ENCODE results near the gene LPIN3.

Gene LPIN3

GRCh38 chr20:41369673-41370072, 29.1 kb downstream of the LPIN3 start:
- DNase-seq = no peak

GRCh38 chr20:41370176-41370575, 29.6 kb downstream of the LPIN3 start:
- no peak for DNase-seq

GRCh38 chr20:41371371-41371770, 30.8 kb downstream of the LPIN3 start:
- no peak for DNase-seq

- DNase-seq = no peak
Measured at GRCh38 chr20:41373251-41373783, 32.7 kb downstream of the LPIN3 start.

- DNase-seq = no peak
Measured at GRCh38 chr20:41373931-41374920, 33.6 kb downstream of the LPIN3 start.

- no peak for DNase-seq
Measured at GRCh38 chr20:41375846-41376245, 35.2 kb downstream of the LPIN3 start.

GRCh38 chr20:41376349-41376748, 35.7 kb downstream of the LPIN3 start:
- DNase-seq = no peak

- DNase-seq = no peak
Measured at GRCh38 chr20:41377275-41377674, 36.7 kb downstream of the LPIN3 start.

GRCh38 chr20:41379551-41379950, 38.9 kb downstream of the LPIN3 start:
- DNase-seq = no peak

GRCh38 chr20:41380551-41381193, 40.1 kb downstream of the LPIN3 start:
- no peak for DNase-seq

GRCh38 chr20:41382791-41383305, 42.2 kb downstream of the LPIN3 start:
- no peak for DNase-seq

GRCh38 chr20:41386502-41387427, 46.1 kb downstream of the LPIN3 start:
- no peak for DNase-seq

- no peak for DNase-seq
Measured at GRCh38 chr20:41387444-41387851, 46.8 kb downstream of the LPIN3 start.

- DNase-seq = no peak
Measured at GRCh38 chr20:41390889-41391288, 50.3 kb downstream of the LPIN3 start.

GRCh38 chr20:41391587-41392001, 51.0 kb downstream of the LPIN3 start:
- DNase-seq = no peak

GRCh38 chr20:41392295-41392694, 51.7 kb downstream of the LPIN3 start:
- DNase-seq = no peak

- DNase-seq = no peak
Measured at GRCh38 chr20:41392871-41393704, 52.5 kb downstream of the LPIN3 start.

- no peak for DNase-seq
Measured at GRCh38 chr20:41393705-41394066, 53.1 kb downstream of the LPIN3 start.

- DNase-seq = no peak
Measured at GRCh38 chr20:41394081-41394480, 53.5 kb downstream of the LPIN3 start.

GRCh38 chr20:41394931-41395666, 54.5 kb downstream of the LPIN3 start:
- no peak for DNase-seq
